Measurements from ENCODE around the gene PLCH1. TPM values are rescaled to one million over a fixed set of nuclear protein-coding genes. Genes with fewer than 3 reads are reported as not detected.

The PLCH1 gene
- polyA plus RNA-seq, 1 donor: 7.4 TPM

DNA sequence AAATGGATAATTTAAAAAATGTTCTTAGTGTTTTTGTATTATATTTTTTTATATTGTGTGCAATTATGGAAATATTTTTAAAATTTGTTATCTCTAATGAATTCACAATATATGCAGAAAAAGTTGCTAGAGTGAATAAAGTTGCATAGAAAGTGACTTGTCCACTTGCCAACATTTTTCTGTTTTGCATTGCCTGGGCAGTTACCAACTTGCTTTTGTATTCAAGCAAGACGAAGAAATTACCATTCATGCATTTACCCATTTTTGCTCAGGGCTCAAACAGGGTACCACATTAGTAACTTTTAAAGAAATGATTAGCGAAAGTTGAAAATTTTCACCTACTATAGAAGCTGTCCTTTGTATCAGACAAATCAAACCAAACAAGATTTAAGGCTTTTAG lies 298.5 kb downstream of the PLCH1 start:
- H3K4me1 ChIP-seq (ENCODE audit: control insufficient read depth, insufficient read depth, low read length): no peaks in the 10 kb centered on the region
- 100% methylated on average over 1 of the region's 2 CpGs for WGBS (ENCODE audit: insufficient coverage, low lambda C conversion rate)
- H3K27me3 ChIP-seq (ENCODE audit: control insufficient read depth, insufficient read depth, low read length): no peaks in the 10 kb centered on the region
- H3K36me3 ChIP-seq (ENCODE audit: control insufficient read depth, insufficient read depth, low read length): no peaks in the 10 kb centered on the region
- H3K4me3 ChIP-seq (ENCODE audit: low read length): no peak overlapping the region
- DNase-seq: no peak
- no peak overlapping the region for H3K27ac ChIP-seq (ENCODE audit: low read length)
- no peaks in the 10 kb centered on the region for H3K9me3 ChIP-seq (ENCODE audit: control insufficient read depth, low read depth, low read length)

DNA sequence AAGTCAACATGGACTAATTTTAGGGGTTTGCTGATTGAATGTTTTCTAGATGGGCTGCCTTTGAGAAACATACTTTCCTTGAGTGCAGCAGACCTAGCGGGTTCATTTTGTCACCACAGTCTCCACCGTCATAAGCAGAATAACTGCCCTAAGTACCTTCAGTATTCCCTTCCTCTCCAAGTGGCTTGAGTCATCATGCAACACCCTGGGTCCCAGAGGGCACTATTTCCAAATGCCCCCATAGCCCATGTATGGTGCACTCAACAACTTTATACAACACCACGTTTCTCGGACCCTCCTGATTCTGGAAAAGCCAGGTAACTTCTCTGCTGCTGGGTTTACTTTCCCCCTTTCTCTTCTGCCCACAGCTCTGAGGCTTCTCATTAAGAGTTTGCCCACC lies 300.1 kb downstream of the PLCH1 start:
- no peaks in the 10 kb centered on the region for H3K27me3 ChIP-seq (ENCODE audit: control insufficient read depth, insufficient read depth, low read length)
- no peaks in the 10 kb centered on the region for H3K36me3 ChIP-seq (ENCODE audit: control insufficient read depth, insufficient read depth, low read length)
- no peak overlapping the region for H3K4me3 ChIP-seq (ENCODE audit: low read length)
- no peaks in the 10 kb centered on the region for H3K9me3 ChIP-seq (ENCODE audit: control insufficient read depth, low read depth, low read length)
- no peak overlapping the region for H3K27ac ChIP-seq (ENCODE audit: low read length)
- no peaks in the 10 kb centered on the region for H3K4me1 ChIP-seq (ENCODE audit: control insufficient read depth, insufficient read depth, low read length)
- no peak for DNase-seq
- WGBS (ENCODE audit: insufficient coverage, low lambda C conversion rate): no CpG with 5 or more reads among the region's 4 CpGs

DNA sequence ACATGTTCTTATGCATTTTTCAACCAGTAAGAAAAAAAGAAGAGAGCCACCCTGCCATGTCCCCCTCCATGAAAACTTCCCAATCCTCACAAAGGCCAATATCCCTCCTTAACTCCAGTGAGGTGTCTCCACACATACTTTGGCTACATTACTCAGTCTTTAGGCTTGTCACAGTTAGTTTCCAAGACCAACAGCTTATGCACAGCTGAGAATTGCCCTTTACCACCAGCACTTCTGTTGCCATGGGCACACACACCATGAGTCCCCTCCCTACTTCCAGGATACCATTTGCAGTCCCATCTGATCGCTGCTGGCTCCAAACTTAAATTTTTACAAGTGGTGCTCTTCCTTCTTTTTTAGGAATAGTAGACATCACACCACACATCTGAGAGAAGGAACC lies 301.1 kb downstream of the PLCH1 start:
- H3K27me3 ChIP-seq (ENCODE audit: control insufficient read depth, insufficient read depth, low read length): no peaks in the 10 kb centered on the region
- no peaks in the 10 kb centered on the region for H3K36me3 ChIP-seq (ENCODE audit: control insufficient read depth, insufficient read depth, low read length)
- no peaks in the 10 kb centered on the region for H3K9me3 ChIP-seq (ENCODE audit: control insufficient read depth, low read depth, low read length)
- H3K4me3 ChIP-seq (ENCODE audit: low read length): no peak overlapping the region
- no peaks in the 10 kb centered on the region for H3K4me1 ChIP-seq (ENCODE audit: control insufficient read depth, insufficient read depth, low read length)
- H3K27ac ChIP-seq (ENCODE audit: low read length): no peak overlapping the region
- WGBS (ENCODE audit: insufficient coverage, low lambda C conversion rate): no CpG with 5 or more reads among the region's 1 CpG
- DNase-seq: no peak

GRCh38 chr3:155442072-155442471 lies 302.8 kb downstream of the PLCH1 start:
- no peaks in the 10 kb centered on the region for H3K27me3 ChIP-seq (ENCODE audit: control insufficient read depth, insufficient read depth, low read length)
- WGBS (ENCODE audit: insufficient coverage, low lambda C conversion rate): 93% methylated on average over 3 of the region's 5 CpGs
- no peaks in the 10 kb centered on the region for H3K4me1 ChIP-seq (ENCODE audit: control insufficient read depth, insufficient read depth, low read length)
- no peaks in the 10 kb centered on the region for H3K9me3 ChIP-seq (ENCODE audit: control insufficient read depth, low read depth, low read length)
- H3K27ac ChIP-seq (ENCODE audit: low read length): no peak overlapping the region
- no peak for DNase-seq
- H3K36me3 ChIP-seq (ENCODE audit: control insufficient read depth, insufficient read depth, low read length): no peaks in the 10 kb centered on the region
- no peak overlapping the region for H3K4me3 ChIP-seq (ENCODE audit: low read length)

DNA sequence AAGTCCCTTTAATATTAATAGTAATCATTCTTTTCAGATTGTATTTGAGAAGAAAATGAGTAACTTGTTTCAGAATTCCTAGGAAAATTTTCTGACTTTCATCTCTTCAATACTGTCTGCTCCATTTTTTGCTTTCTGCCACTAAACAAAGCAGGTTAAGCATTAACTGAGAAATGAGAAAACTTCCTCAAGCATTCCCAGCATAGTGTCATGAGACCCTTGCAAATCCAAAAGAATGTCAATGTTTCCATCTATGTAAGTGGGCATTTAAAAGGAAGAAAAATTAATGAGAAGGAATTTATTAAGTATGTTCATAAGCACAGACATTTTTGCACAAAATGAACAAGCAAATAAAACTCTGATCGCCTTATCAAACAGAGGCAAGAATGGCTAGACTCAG lies 303.4 kb downstream of the PLCH1 start:
- no peaks in the 10 kb centered on the region for H3K36me3 ChIP-seq (ENCODE audit: control insufficient read depth, insufficient read depth, low read length)
- H3K9me3 ChIP-seq (ENCODE audit: control insufficient read depth, low read depth, low read length): no peaks in the 10 kb centered on the region
- DNase-seq: no peak
- H3K27ac ChIP-seq (ENCODE audit: low read length): no peak overlapping the region
- no peaks in the 10 kb centered on the region for H3K4me1 ChIP-seq (ENCODE audit: control insufficient read depth, insufficient read depth, low read length)
- H3K4me3 ChIP-seq (ENCODE audit: low read length): no peak overlapping the region
- no CpG with 5 or more reads among the region's 1 CpG for WGBS (ENCODE audit: insufficient coverage, low lambda C conversion rate)
- H3K27me3 ChIP-seq (ENCODE audit: control insufficient read depth, insufficient read depth, low read length): no peaks in the 10 kb centered on the region

- 67% methylated on average over 1 of the region's 2 CpGs for WGBS (ENCODE audit: insufficient coverage, low lambda C conversion rate)
- Histone ChIP-seq H3K4me3 (ENCODE audit: low read length) (no peak overlapping the region), H3K4me1 (ENCODE audit: control insufficient read depth, insufficient read depth, low read length) (no peaks in the 10 kb centered on the region), H3K27ac (ENCODE audit: low read length) (no peak overlapping the region), H3K9me3 (ENCODE audit: control insufficient read depth, low read depth, low read length) (no peaks in the 10 kb centered on the region), H3K27me3 (ENCODE audit: control insufficient read depth, insufficient read depth, low read length) (no peaks in the 10 kb centered on the region), H3K36me3 (ENCODE audit: control insufficient read depth, insufficient read depth, low read length) (no peaks in the 10 kb centered on the region)
- DNase-seq: no peak
Observed at GRCh38 chr3:155441026-155441425, 303.8 kb downstream of the PLCH1 start.

- no peaks in the 10 kb centered on the region for H3K9me3 ChIP-seq (ENCODE audit: control insufficient read depth, low read depth, low read length)
- no peak overlapping the region for H3K4me3 ChIP-seq (ENCODE audit: low read length)
- no peak for DNase-seq
- H3K36me3 ChIP-seq (ENCODE audit: control insufficient read depth, insufficient read depth, low read length): no peaks in the 10 kb centered on the region
- H3K27ac ChIP-seq (ENCODE audit: low read length): no peak overlapping the region
- no peaks in the 10 kb centered on the region for H3K4me1 ChIP-seq (ENCODE audit: control insufficient read depth, insufficient read depth, low read length)
- H3K27me3 ChIP-seq (ENCODE audit: control insufficient read depth, insufficient read depth, low read length): no peaks in the 10 kb centered on the region
Observed at GRCh38 chr3:155435821-155436220, 309.1 kb downstream of the PLCH1 start.

GRCh38 chr3:155431856-155432570 lies 312.9 kb downstream of the PLCH1 start:
- Histone ChIP-seq H3K4me3 (ENCODE audit: low read length) (no peak overlapping the region), H3K9me3 (ENCODE audit: control insufficient read depth, low read depth, low read length) (peaks cover 9% of the 10 kb centered on the region), H3K27ac (ENCODE audit: low read length) (no peak overlapping the region), H3K36me3 (ENCODE audit: control insufficient read depth, insufficient read depth, low read length) (no peaks in the 10 kb centered on the region), H3K27me3 (ENCODE audit: control insufficient read depth, insufficient read depth, low read length) (no peaks in the 10 kb centered on the region), H3K4me1 (ENCODE audit: control insufficient read depth, insufficient read depth, low read length) (no peaks in the 10 kb centered on the region)
- no peak for DNase-seq
- WGBS (ENCODE audit: insufficient coverage, low lambda C conversion rate): no CpG with 5 or more reads among the region's 7 CpGs

- DNase-seq: no peak
- Histone ChIP-seq H3K36me3 (ENCODE audit: control insufficient read depth, insufficient read depth, low read length) (no peaks in the 10 kb centered on the region), H3K4me3 (ENCODE audit: low read length) (no peak overlapping the region), H3K4me1 (ENCODE audit: control insufficient read depth, insufficient read depth, low read length) (no peaks in the 10 kb centered on the region), H3K9me3 (ENCODE audit: control insufficient read depth, low read depth, low read length) (peaks cover 12% of the 10 kb centered on the region), H3K27ac (ENCODE audit: low read length) (no peak overlapping the region), H3K27me3 (ENCODE audit: control insufficient read depth, insufficient read depth, low read length) (no peaks in the 10 kb centered on the region)
- 86% methylated on average over 2 of the region's 4 CpGs for WGBS (ENCODE audit: insufficient coverage, low lambda C conversion rate)
Observed at GRCh38 chr3:155428563-155428962, 316.3 kb downstream of the PLCH1 start.

DNA sequence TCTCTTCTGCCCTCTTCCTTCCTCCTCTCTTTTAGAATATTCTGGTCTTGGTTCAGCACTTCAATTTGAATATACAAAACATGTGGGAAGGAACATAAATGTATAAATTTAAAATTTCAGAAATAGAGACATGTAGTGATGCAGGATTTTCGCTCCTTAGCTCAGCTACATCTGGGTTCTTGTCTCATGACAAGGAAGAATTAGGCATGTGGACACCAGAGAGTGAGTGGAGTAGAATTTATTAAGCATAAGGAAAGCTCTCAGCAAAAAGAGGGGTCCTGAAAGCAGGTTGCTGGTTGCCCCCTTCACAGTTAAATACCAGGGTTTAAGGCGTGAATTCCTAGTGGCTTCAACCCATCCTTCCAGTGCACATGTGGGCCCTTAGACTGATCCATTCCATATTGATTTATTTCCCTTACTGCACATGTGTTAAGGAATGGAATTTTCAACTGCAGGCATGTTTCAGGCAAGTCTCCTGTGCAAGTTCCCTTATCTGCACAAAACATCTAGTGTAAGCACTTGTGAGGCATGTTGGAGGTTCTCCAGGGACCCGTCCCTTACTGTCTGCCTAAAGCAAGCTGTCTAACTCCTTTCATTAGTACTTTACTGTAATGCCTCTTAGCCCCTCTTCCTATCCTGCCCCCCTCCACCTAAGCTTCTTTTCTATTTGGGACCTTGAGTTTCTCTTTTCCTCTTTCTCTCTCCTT lies 318.2 kb downstream of the PLCH1 start:
- H3K27me3 ChIP-seq (ENCODE audit: control insufficient read depth, insufficient read depth, low read length): no peaks in the 10 kb centered on the region
- WGBS (ENCODE audit: insufficient coverage, low lambda C conversion rate): 100% methylated on average over 1 of the region's 3 CpGs
- no peak overlapping the region for H3K27ac ChIP-seq (ENCODE audit: low read length)
- no peak for DNase-seq
- H3K4me3 ChIP-seq (ENCODE audit: low read length): no peak overlapping the region
- no peaks in the 10 kb centered on the region for H3K4me1 ChIP-seq (ENCODE audit: control insufficient read depth, insufficient read depth, low read length)
- no peaks in the 10 kb centered on the region for H3K36me3 ChIP-seq (ENCODE audit: control insufficient read depth, insufficient read depth, low read length)
- peaks cover 12% of the 10 kb centered on the region for H3K9me3 ChIP-seq (ENCODE audit: control insufficient read depth, low read depth, low read length)

DNA sequence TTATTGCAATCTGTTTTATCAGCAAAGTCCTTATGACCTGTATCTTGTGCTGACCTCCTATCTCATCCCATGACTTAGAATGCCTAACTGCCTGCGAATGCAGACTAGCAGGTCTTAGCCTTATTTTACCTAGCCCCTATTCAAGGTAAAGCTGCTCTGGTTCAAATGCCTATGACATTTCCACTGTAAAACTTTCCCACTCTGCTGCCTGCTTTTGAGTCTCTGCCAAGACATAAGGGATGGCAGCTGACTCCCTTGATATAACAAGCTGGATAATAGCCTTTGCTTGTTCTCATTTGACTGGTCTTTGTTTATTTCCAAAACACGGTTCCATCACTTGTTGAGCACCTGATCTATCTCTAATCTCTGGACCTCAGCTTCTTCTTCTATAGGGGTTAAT lies 319.5 kb downstream of the PLCH1 start:
- H3K27ac ChIP-seq (ENCODE audit: low read length): no peak overlapping the region
- no peaks in the 10 kb centered on the region for H3K27me3 ChIP-seq (ENCODE audit: control insufficient read depth, insufficient read depth, low read length)
- H3K9me3 ChIP-seq (ENCODE audit: control insufficient read depth, low read depth, low read length): peaks cover 12% of the 10 kb centered on the region
- H3K4me1 ChIP-seq (ENCODE audit: control insufficient read depth, insufficient read depth, low read length): no peaks in the 10 kb centered on the region
- DNase-seq: no peak
- no peak overlapping the region for H3K4me3 ChIP-seq (ENCODE audit: low read length)
- no peaks in the 10 kb centered on the region for H3K36me3 ChIP-seq (ENCODE audit: control insufficient read depth, insufficient read depth, low read length)
- no CpG with 5 or more reads among the region's 2 CpGs for WGBS (ENCODE audit: insufficient coverage, low lambda C conversion rate)

All from large intestine (tissue), 3 donors.